Endothelial cell (in vitro differentiated cells): ENCODE data around the gene NUP214. TPM values are rescaled to one million over a fixed set of nuclear protein-coding genes. Genes with fewer than 3 reads are reported as not detected.
A peak's percentile ranks its signal among the peaks of the same experiment; 100 is the strongest.

ENCODE experiments used
- DNase-seq: peaks from one replicate; pipeline ENCODE4 v3.0.0; 2021; ENCODE audit warnings: low spot score
- H3K27ac Mint-ChIP-seq: one replicate; pipeline ENCODE4 v1.8.0; 2021; ENCODE audit warnings: mixed read lengths, inconsistent platforms; ENCODE audit not compliant: unreplicated experiment
- H3K27me3 Mint-ChIP-seq: one replicate; pipeline ENCODE4 v1.8.0; 2021; ENCODE audit warnings: mild to moderate bottlenecking, moderate library complexity, mixed read lengths, inconsistent platforms; ENCODE audit not compliant: unreplicated experiment
- H3K36me3 Mint-ChIP-seq: one replicate; pipeline ENCODE4 v1.8.0; 2021; ENCODE audit warnings: mild to moderate bottlenecking, low read depth, mixed read lengths, inconsistent platforms; ENCODE audit not compliant: unreplicated experiment
- H3K4me1 Mint-ChIP-seq: one replicate; pipeline ENCODE4 v1.8.0; 2021; ENCODE audit warnings: mild to moderate bottlenecking, mixed read lengths, inconsistent platforms; ENCODE audit not compliant: unreplicated experiment
- H3K4me3 Mint-ChIP-seq: one replicate; pipeline ENCODE4 v1.8.0; 2021; ENCODE audit warnings: mild to moderate bottlenecking, mixed read lengths, inconsistent platforms; ENCODE audit not compliant: unreplicated experiment
- H3K9me3 Mint-ChIP-seq: one replicate; pipeline ENCODE4 v1.8.0; 2021; ENCODE audit warnings: mixed read lengths, inconsistent platforms; ENCODE audit not compliant: unreplicated experiment
- total RNA-seq: library from RNA; stranded (reverse); fragmentation: NEBNext Ultra II Directional; extraction: Animal tissue kit (Norgen Biotek cat#: 25700); gene quantifications from one replicate; pipeline ENCODE4 v1.2.1, GENCODE V29; 2021; ENCODE audit not compliant: unreplicated experiment
- TF ChIP-seq, protein P1 (sequence below): fragments of 200-600 bp; sonication (generic); IDR thresholded peaks from one replicate; pipeline ENCODE4 v1.5.0; 2021; ENCODE audit warnings: antibody characterized with exemption; ENCODE audit not compliant: unreplicated experiment

NUP214 gene
- total RNA-seq, 1 donor from 2014 or later: 60.8 TPM

DNA sequence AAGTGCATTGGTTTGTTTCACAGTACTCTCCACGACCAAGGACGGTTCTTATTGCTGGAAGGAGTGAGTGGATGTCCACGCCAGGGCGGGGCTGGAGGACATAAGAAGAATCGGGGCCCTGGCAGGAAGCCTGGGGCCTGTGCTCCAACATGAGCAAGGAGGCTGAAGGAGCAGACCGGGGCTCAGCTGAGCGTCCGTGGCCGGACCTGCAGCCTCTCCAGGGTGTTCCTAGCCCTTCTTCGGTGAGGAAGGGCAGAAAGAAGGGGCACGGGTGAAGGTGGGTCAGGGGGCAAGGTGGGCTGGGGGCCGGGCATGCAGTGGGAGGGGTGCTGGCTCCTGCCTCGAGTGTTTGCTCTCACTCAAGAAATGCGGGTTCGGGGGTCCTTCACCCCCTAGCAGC is 132.8 kb downstream of the NUP214 start:
- no peak for DNase-seq
- H3K36me3 Mint-ChIP-seq: peaks cover 22% of the 10 kb centered on the region
- TF ChIP-seq, protein P1, sequence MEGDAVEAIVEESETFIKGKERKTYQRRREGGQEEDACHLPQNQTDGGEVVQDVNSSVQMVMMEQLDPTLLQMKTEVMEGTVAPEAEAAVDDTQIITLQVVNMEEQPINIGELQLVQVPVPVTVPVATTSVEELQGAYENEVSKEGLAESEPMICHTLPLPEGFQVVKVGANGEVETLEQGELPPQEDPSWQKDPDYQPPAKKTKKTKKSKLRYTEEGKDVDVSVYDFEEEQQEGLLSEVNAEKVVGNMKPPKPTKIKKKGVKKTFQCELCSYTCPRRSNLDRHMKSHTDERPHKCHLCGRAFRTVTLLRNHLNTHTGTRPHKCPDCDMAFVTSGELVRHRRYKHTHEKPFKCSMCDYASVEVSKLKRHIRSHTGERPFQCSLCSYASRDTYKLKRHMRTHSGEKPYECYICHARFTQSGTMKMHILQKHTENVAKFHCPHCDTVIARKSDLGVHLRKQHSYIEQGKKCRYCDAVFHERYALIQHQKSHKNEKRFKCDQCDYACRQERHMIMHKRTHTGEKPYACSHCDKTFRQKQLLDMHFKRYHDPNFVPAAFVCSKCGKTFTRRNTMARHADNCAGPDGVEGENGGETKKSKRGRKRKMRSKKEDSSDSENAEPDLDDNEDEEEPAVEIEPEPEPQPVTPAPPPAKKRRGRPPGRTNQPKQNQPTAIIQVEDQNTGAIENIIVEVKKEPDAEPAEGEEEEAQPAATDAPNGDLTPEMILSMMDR: no peak
- H3K4me3 Mint-ChIP-seq: no peak overlapping the region
- peaks cover 20% of the 10 kb centered on the region for H3K4me1 Mint-ChIP-seq
- H3K9me3 Mint-ChIP-seq: no peaks in the 10 kb centered on the region
- peaks cover 7% of the 10 kb centered on the region for H3K27me3 Mint-ChIP-seq
- H3K27ac Mint-ChIP-seq: no peak overlapping the region

GRCh38 chr9:131258698-131259431 is 133.5 kb downstream of the NUP214 start:
- Mint-ChIP-seq H3K4me3 (no peak overlapping the region), H3K4me1 (peaks cover 20% of the 10 kb centered on the region), H3K27ac (no peak overlapping the region), H3K27me3 (peaks cover 7% of the 10 kb centered on the region), H3K36me3 (peaks cover 22% of the 10 kb centered on the region), H3K9me3 (no peaks in the 10 kb centered on the region)
- TF ChIP-seq, protein P1: no peak
- no peak for DNase-seq

- no peaks in the 10 kb centered on the region for H3K9me3 Mint-ChIP-seq
- no peak overlapping the region for H3K4me3 Mint-ChIP-seq
- TF ChIP-seq, protein P1: no peak
- H3K36me3 Mint-ChIP-seq: peaks cover 22% of the 10 kb centered on the region
- no peak overlapping the region for H3K27ac Mint-ChIP-seq
- H3K4me1 Mint-ChIP-seq: peaks cover 20% of the 10 kb centered on the region
- H3K27me3 Mint-ChIP-seq: peaks cover 7% of the 10 kb centered on the region
- no peak for DNase-seq
Observed at GRCh38 chr9:131259432-131259898, 134.1 kb downstream of the NUP214 start.

- Mint-ChIP-seq H3K27ac (no peak overlapping the region), H3K36me3 (peaks cover 26% of the 10 kb centered on the region), H3K9me3 (no peaks in the 10 kb centered on the region), H3K27me3 (peaks cover 7% of the 10 kb centered on the region), H3K4me1 (peaks cover 23% of the 10 kb centered on the region), H3K4me3 (peak overlapping the region; percentile 37)
- TF ChIP-seq, protein P1: no peak
- no peak for DNase-seq
Observed at GRCh38 chr9:131259916-131260597, 134.7 kb downstream of the NUP214 start.
